ENCODE results near the gene PRPF40A.

DNA sequence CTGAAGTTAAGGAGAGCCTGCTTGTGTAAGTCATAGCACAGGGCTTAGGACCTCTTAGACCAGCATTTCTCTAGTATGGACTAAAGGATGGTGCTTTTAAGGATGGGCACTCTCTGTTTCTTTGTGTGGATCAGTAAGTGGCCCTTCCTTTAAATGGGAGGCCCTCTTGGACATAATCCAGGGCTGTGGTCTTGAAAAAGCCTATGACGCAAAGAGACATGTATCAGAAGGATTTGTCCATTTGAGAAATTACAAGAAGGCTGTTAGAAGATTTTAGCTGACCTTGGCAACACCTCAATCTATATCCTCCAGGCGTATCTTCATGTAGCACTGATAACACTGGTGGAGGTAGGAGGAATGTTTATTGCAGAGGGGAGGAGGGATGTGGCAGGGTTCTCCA is 79.2 kb downstream of the PRPF40A start:
- TF ChIP-seq, protein P1, sequence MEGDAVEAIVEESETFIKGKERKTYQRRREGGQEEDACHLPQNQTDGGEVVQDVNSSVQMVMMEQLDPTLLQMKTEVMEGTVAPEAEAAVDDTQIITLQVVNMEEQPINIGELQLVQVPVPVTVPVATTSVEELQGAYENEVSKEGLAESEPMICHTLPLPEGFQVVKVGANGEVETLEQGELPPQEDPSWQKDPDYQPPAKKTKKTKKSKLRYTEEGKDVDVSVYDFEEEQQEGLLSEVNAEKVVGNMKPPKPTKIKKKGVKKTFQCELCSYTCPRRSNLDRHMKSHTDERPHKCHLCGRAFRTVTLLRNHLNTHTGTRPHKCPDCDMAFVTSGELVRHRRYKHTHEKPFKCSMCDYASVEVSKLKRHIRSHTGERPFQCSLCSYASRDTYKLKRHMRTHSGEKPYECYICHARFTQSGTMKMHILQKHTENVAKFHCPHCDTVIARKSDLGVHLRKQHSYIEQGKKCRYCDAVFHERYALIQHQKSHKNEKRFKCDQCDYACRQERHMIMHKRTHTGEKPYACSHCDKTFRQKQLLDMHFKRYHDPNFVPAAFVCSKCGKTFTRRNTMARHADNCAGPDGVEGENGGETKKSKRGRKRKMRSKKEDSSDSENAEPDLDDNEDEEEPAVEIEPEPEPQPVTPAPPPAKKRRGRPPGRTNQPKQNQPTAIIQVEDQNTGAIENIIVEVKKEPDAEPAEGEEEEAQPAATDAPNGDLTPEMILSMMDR (conservative IDR thresholded peaks at IDR 0.05; ENCODE audit: low read depth, low read length): no peak
- TF ChIP-seq EZH2 (IDR thresholded peaks at IDR 0.05; ENCODE audit: borderline replicate concordance, low read depth, low read length, poor library complexity, severe bottlenecking): no peak
